GM21360 (cell line): ENCODE results near the gene RNF222.
"Not testable (repeated sequence)": the region's sequence is repeated elsewhere in the genome, so short reads cannot be mapped to it uniquely, and the experiment has no call there.

Source experiments
- ATAC-seq: cut with Tn5 transposase; IDR thresholded peaks from one replicate; pipeline ENCODE4 v1.9.1; 2021; ENCODE audit warnings: mild to moderate bottlenecking, moderate library complexity; ENCODE audit not compliant: unreplicated experiment

The RNF222 gene

GRCh38 chr17:8382880-8383142, 14.8 kb downstream of the RNF222 start:
- no peak for ATAC-seq

DNA sequence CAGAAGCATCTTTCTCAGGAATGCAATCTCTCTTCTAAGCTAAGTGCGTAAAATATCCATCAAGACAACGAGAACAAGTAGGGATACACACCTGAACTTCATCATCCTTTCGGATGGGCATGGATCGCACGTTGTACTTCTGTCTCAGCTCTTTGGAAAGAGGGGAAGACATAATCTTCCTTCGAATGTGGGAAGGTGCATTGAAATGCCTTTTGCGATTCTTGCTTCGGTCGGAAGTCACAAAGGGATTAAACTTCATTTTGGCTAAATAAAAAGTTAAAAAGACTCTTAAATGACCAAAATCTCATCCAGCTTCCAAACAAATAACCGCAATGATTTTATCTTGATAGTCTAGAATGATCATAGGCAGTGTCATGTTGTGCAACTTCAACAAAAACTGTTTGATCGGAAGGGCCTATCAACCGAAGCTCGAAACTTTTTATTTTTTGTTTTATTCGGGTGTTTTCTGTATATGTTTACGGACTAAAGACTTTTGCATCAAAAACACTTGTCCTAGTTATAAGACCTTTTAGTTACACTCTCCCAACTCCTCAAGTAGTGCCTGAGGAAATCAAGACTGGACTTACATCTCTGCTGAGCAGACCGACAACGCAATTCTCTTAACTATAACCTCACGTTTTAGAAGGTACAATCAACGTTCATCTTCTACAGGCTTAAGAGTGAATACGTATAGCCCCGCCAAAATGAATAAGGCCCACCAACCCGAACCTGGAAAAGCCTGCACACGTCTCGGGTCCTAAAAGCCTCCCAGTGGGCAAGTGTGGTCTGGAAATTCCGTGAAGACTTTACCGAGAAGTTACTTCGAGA, 15.4 kb downstream of the RNF222 start:
- ATAC-seq: no peak

DNA sequence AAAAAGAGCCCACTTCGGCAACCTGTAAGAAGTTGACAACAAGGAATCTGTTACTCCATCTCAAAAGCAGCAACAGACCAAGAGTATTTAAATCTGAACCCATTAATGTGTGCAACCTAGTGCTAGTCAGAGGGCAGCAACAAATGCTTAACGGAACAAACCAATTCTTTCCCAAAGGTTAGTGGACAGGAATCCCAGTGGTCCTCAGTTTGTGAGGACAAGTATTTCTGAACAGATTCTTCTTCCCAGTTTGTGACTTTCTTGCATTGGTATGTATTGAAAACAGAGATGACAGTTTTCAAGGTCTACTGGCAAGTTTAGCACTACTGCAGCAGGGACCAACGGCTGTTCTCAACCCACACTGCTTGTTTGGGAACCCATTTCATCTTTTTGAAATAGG, 17.6 kb downstream of the RNF222 start:
- ATAC-seq: no peak

DNA sequence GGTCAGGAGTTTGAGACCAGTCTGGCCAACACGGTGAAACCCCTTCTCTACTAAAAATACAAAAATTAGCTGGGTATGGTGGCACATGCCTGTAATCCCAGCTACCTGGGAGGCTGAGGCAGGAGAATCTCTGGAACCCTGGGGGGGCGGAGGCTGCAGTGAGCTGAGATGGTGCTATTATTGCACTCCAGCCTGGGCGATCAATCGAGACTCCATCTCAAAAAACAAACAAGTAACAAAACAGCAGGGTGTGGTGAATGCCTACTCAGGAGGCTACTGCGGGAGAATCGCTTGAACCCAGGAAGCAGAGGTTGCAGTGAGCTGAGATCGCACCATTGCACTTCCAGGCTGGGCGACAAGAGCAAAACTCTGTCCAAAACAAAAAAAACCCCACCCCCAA, 19.5 kb downstream of the RNF222 start:
- ATAC-seq: not testable (repeated sequence)

DNA sequence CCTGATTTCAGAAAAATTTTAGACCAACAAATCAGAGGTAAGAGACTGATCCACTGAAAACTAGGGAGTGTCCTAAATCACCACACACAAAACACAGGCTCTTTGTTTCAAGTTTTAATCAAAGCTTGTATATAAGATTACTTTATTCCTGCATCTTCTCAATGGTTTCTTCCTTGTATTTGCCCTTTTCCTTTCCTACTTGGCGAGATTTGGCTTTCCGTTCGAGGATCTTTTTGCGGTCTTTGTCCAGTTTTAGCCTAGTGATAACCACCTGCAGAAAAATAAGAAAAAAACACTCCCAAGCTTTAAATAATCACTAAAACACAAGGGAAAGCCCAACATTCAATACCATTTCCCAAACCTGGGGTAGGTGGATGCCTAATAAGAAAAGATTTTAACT, 20.2 kb downstream of the RNF222 start:
- no peak for ATAC-seq

GRCh38 chr17:8376271-8377067, 21.2 kb downstream of the RNF222 start, which contains the start of gene KRABD2:
Gene KRABD2 (minus strand): TSS chr17:8376704.
- peak; percentile 91 for ATAC-seq

- no peak for ATAC-seq
Measured at GRCh38 chr17:8375738-8376259, 21.8 kb downstream of the RNF222 start.

GRCh38 chr17:8373856-8374255, 23.8 kb downstream of the RNF222 start:
- not testable (repeated sequence) for ATAC-seq

DNA sequence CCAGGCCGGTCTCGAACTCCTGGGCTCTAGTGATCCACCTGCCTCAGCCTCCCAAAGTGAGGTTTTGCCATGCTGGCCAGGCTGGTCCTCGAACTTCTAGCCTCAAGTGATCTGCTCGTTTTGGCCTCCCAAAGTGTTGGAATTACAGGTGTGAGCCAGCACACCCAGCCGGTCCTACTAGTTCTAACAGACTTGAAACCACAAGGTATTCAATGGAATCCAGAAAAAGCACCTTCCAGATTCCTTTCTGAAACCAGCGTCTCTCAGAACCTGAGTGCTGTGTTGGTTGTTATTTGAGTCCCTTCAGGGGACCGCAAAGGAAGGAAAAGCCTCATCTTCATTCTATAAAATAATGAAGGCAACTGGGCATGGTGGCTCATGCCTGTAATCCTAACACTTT, 25.2 kb downstream of the RNF222 start:
- no peak for ATAC-seq

DNA sequence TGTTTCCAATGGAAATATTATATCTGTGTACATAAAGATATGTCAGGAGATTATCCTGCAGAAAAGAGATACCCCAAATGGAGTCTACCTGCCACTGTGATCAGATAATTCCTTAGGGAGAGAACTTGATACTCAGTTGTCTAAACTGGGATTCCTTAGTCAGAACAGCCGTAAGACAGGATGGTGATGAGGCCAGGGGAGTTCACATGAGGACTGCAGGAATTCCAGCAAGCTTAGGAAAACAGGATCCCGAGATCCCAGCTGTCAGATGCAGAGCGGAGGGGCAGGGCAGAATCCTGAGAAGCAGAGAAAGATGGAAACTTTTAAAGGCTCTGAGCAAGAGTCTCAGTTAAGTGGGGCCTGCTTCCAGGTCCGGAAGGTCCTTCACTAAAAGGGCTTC, 25.8 kb downstream of the RNF222 start:
- ATAC-seq: no peak

DNA sequence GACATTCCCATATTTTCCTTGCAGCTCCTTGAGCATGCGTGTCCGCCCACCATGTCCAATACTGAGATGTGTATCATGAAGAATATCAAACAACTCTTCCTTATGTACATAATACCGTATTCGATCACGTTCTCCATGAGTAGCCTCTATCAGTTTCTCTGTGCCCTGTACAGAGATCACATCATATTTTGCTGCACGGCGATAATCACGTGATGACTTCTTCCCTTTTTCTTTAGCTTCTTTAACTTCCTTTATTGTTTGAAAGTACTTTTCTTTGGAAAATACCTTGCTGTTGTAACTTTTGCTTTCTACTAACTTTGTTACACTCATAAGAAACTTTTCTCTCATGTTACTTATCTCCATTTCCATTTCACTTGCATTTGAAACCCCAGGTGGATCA, 27.7 kb downstream of the RNF222 start:
- ATAC-seq: no peak

GRCh38 chr17:8368193-8368592, 29.4 kb downstream of the RNF222 start:
- no peak for ATAC-seq

DNA sequence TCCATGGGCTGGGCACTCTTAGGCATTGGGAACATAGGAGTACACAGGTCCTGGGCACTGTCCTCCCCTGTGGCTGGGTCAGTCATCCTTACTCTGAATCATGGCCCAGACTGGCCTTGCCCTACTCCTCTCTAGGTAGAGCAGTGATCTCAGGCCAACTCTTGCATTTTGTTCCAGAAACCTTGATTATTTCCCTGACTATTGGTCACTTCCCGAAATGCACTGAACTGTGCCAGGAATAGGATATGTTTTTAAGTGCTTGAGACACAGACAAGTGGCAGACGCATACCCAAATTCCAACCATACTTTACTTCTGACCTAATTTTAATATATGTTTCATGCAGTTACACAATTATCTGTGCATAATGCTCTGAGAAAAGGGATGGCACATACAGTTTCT, 31.4 kb downstream of the RNF222 start:
- no peak for ATAC-seq

GRCh38 chr17:8365143-8365542, 32.5 kb downstream of the RNF222 start:
- no peak for ATAC-seq

- ATAC-seq: no peak
Measured at GRCh38 chr17:8362651-8363332, 34.8 kb downstream of the RNF222 start.

GRCh38 chr17:8360751-8361150, 36.9 kb downstream of the RNF222 start:
- ATAC-seq: no peak

DNA sequence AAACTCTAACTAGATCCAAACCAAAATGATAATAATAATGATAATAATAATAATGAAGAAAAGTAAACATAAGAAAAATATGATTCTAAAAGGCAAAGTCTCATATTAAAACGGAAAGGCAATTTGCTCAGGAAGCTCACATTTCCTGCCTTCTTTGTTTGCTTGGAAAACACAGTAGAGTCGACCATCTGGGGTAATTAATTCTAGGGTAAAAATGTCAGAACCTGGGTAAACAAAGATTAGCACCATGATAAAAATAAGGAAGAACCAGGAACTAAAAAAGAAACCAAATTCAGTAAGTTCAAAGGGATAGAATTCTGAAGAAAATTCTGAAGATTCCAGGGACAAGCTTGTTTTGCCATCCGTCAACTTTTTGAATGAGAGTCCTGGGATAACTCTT, 37.4 kb downstream of the RNF222 start:
- no peak for ATAC-seq

DNA sequence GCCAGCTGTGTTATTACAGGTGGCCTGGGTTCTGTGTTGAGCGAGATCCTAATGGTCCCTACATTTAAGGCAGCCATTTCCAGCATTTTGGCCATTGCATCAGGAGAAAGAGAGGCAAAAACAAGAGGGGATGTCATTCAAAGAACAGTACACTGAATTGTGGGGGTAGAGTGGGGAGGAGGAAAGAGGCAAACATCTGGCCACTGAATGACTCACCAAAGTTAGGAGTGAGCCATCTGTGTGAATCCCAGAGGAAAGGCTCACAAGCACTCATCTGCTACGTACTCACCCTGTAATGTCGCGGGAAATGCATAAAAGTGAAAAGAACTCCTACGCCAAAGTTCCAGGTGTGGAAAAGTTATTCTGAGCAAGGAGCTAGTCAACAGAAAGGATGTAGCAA, 37.9 kb downstream of the RNF222 start:
- no peak for ATAC-seq

GRCh38 chr17:8357910-8358309, 39.7 kb downstream of the RNF222 start:
- ATAC-seq: no peak

- no peak for ATAC-seq
Measured at GRCh38 chr17:8354236-8354635, 43.4 kb downstream of the RNF222 start.

GRCh38 chr17:8353736-8354135, 43.9 kb downstream of the RNF222 start:
- no peak for ATAC-seq

GRCh38 chr17:8350339-8350738, 47.3 kb downstream of the RNF222 start:
- no peak for ATAC-seq
